HepG2 (cell line): Measurements from ENCODE around the gene MRE11. TPM values are rescaled to one million over a fixed set of nuclear protein-coding genes. Genes with fewer than 3 reads are reported as not detected.

ENCODE experiments used
- ATF7-NPFF ChIP-seq: sonication (generic); formaldehyde crosslinking; IDR thresholded peaks from 2 replicates; pipeline ENCODE4 v1.8.1; 2023; ENCODE audit warnings: mild to moderate bottlenecking, low read depth, missing genetic modification reagents, moderate library complexity
- BRD4 ChIP-seq: sonication (generic); formaldehyde crosslinking; IDR thresholded peaks from 2 replicates; pipeline ENCODE4 v1.4.0; 2020; ENCODE audit warnings: missing genetic modification reagents
- CBX1 ChIP-seq: IDR thresholded peaks from one replicate; pipeline ENCODE4 v1.6.1; 2016; ENCODE audit warnings: antibody characterized with exemption, low read depth
- ELF3 ChIP-seq: IDR thresholded peaks from 2 replicates; pipeline ENCODE4 v1.6.1; 2016; ENCODE audit warnings: missing genetic modification reagents, missing compliant biosample characterization
- GZF1 ChIP-seq: sonication (generic); formaldehyde crosslinking; IDR thresholded peaks from 2 replicates; pipeline ENCODE4 v1.5.1; 2020; ENCODE audit warnings: mild to moderate bottlenecking, missing genetic modification reagents
- NR2F2 ChIP-seq: IDR thresholded peaks from 2 replicates; pipeline ENCODE4 v1.6.1; 2012; ENCODE audit warnings: low read depth, inconsistent platforms, borderline replicate concordance
- U2AF1 ChIP-seq: fragments of 200-400 bp; formaldehyde crosslinking; optimal IDR thresholded peaks from 2 replicates; pipeline ENCODE3; 2017; ENCODE audit warnings: mild to moderate bottlenecking, low read depth, low read length
- ZBED4 ChIP-seq: sonication (generic); formaldehyde crosslinking; IDR thresholded peaks from 2 replicates; pipeline ENCODE4 v1.4.0; 2020; ENCODE audit warnings: missing genetic modification reagents, borderline replicate concordance
- ZBTB46 ChIP-seq: sonication (generic); formaldehyde crosslinking; IDR thresholded peaks from 2 replicates; pipeline ENCODE4 v1.4.0; 2020; ENCODE audit warnings: mild to moderate bottlenecking, missing genetic modification reagents, borderline replicate concordance
- ZC3H13 ChIP-seq: sonication (generic); formaldehyde crosslinking; IDR thresholded peaks from 2 replicates; pipeline ENCODE4 v1.8.1; 2023; ENCODE audit warnings: mild to moderate bottlenecking, missing genetic modification reagents, moderate library complexity
- ZFP82 ChIP-seq: sonication (generic); formaldehyde crosslinking; IDR thresholded peaks from 2 replicates; pipeline ENCODE4 v1.5.1; 2020; ENCODE audit warnings: mild to moderate bottlenecking, missing genetic modification reagents, borderline replicate concordance
- ZNF235 ChIP-seq: sonication (generic); formaldehyde crosslinking; IDR thresholded peaks from 2 replicates; pipeline ENCODE4 v1.8.1; 2023; ENCODE audit warnings: mild to moderate bottlenecking, missing genetic modification reagents, borderline replicate concordance
- ZNF414 ChIP-seq: sonication (generic); formaldehyde crosslinking; IDR thresholded peaks from 2 replicates; pipeline ENCODE4 v1.5.0; 2020; ENCODE audit warnings: missing genetic modification reagents
- ZNF607 ChIP-seq: sonication (generic); formaldehyde crosslinking; IDR thresholded peaks from 2 replicates; pipeline ENCODE4 v1.5.1; 2020; ENCODE audit warnings: missing genetic modification reagents, mild to moderate bottlenecking, borderline replicate concordance
- polyA plus RNA-seq, 8 experiments: library from polyadenylated mRNA; depleted of rRNA in 3 of 8; stranded (reverse) in 7 of 8; unstranded in 1 of 8; fragments of >200 nt; fragmentation: Illumina TruSeq in 4 of 8; extraction: Trizol in 4 of 8; gene quantifications; 2 replicates each; pipeline versions ENCODE4 v1.2.1 to v1.2.3, GENCODE V29; 2011 to 2016; ENCODE audit warnings: low read depth in 4 of 8, missing spikeins in 1 of 8, mixed read lengths in 1 of 8; ENCODE audit not compliant: insufficient read depth in 1 of 8
- total RNA-seq, 5 experiments: library from RNA; depleted of rRNA; stranded (reverse); fragments of >200 nt; fragmentation: Illumina TruSeq; extraction: Trizol; gene quantifications; 2 replicates each; pipeline ENCODE4 v1.2.3, GENCODE V29; 2016; ENCODE audit warnings: low read depth in 1 of 5
- TF ChIP-seq, protein P1 (sequence below): sonication (generic); formaldehyde crosslinking; IDR thresholded peaks from 2 replicates; pipeline ENCODE4 v1.4.0; 2020; ENCODE audit warnings: mild to moderate bottlenecking, missing genetic modification reagents
- TF ChIP-seq, protein P2 (sequence below): sonication (generic); formaldehyde crosslinking; IDR thresholded peaks from 2 replicates; pipeline ENCODE4 v1.4.0; 2020; ENCODE audit warnings: mild to moderate bottlenecking, missing genetic modification reagents
- TF ChIP-seq, protein P3 (sequence below): sonication (generic); formaldehyde crosslinking; conservative IDR thresholded peaks from 2 replicates; pipeline ENCODE4 v1.8.0; 2022; ENCODE audit warnings: mild to moderate bottlenecking, moderate library complexity, missing genetic modification reagents

Gene MRE11
- total and polyA plus RNA-seq, 2 of the 13 experiments (the other 11 are each of a cell fraction or from before 2014, with no cell fraction given) = 7.2 to 37.3 TPM

DNA sequence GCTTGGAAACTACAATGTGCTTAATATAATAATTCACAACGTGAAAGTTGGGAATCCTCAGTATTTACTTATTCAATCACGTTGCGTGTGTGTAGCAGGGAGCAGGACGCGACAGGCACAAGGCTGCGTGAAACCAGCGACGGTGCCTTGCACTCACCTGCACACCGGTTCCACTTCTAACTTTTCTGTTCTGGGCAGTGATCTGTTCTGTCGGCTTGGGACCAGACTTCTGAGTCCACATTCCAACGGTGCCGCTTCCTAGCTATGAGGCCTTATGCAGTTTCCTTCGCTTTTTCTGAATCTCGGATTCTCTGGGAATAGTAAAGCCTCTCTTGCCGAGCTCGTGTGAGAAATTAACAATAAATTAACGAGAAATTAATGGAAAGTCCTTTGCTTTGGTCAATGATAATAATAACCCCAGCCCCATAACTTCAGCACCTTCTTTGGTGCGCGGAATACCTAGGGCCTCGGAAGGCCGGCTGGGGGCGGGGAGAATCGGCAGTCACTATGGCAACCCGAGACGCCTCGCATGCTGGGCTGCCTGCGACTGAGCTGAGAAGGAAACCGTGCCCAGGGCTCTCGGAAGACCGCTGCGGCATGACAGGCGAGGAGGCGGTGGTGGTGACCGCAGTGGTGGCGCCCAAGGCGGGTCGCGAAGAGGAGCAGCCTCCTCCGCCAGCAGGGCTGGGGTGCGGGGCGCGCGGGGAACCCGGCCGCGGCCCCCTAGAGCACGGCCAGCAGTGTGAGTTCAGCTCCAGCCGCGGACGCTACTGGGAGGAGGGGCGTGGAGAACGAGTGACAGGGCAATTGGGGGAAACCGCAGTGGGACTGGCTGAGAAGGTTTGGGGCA, 18.5 kb upstream of the MRE11 start, which contains the start of gene C11orf97 (continued):
- TF ChIP-seq ZBED4 (CRISPR knock-in tag) (no peak), GZF1 (CRISPR knock-in tag) (no peak), ZFP82 (no peak), ZC3H13 (CRISPR knock-in tag) (no peak), NR2F2 (no peak), ZNF235 (CRISPR knock-in tag) (peak; percentile 65; the same call in 1 of the 2 replicates), ELF3 (CRISPR knock-in tag) (no peak), ZNF414 (no peak), U2AF1 (no peak), BRD4 (no peak), ZNF607 (0 out of 2 replicates have a peak, but pooled peaks have one; percentile 53), CBX1 (no peak), ATF7-NPFF (no peak), ZBTB46 (no peak)
- TF ChIP-seq, protein P1, sequence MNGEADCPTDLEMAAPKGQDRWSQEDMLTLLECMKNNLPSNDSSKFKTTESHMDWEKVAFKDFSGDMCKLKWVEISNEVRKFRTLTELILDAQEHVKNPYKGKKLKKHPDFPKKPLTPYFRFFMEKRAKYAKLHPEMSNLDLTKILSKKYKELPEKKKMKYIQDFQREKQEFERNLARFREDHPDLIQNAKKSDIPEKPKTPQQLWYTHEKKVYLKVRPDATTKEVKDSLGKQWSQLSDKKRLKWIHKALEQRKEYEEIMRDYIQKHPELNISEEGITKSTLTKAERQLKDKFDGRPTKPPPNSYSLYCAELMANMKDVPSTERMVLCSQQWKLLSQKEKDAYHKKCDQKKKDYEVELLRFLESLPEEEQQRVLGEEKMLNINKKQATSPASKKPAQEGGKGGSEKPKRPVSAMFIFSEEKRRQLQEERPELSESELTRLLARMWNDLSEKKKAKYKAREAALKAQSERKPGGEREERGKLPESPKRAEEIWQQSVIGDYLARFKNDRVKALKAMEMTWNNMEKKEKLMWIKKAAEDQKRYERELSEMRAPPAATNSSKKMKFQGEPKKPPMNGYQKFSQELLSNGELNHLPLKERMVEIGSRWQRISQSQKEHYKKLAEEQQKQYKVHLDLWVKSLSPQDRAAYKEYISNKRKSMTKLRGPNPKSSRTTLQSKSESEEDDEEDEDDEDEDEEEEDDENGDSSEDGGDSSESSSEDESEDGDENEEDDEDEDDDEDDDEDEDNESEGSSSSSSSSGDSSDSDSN = peak; percentile 63; the same call in 1 of the 2 replicates
- TF ChIP-seq, protein P2, sequence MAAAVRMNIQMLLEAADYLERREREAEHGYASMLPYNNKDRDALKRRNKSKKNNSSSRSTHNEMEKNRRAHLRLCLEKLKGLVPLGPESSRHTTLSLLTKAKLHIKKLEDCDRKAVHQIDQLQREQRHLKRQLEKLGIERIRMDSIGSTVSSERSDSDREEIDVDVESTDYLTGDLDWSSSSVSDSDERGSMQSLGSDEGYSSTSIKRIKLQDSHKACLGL (CRISPR knock-in tag) = peak; percentile 52; the same call in 1 of the 2 replicates
- TF ChIP-seq, protein P3, sequence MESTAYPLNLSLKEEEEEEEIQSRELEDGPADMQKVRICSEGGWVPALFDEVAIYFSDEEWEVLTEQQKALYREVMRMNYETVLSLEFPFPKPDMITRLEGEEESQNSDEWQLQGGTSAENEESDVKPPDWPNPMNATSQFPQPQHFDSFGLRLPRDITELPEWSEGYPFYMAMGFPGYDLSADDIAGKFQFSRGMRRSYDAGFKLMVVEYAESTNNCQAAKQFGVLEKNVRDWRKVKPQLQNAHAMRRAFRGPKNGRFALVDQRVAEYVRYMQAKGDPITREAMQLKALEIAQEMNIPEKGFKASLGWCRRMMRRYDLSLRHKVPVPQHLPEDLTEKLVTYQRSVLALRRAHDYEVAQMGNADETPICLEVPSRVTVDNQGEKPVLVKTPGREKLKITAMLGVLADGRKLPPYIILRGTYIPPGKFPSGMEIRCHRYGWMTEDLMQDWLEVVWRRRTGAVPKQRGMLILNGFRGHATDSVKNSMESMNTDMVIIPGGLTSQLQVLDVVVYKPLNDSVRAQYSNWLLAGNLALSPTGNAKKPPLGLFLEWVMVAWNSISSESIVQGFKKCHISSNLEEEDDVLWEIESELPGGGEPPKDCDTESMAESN = no peak
